Breast epithelium (tissue), 3 donors: ENCODE data around the gene SERPINB6.

Experiments used
- POLR2A ChIP-seq: fragments of 450-650 bp; IDR thresholded peaks from one replicate; pipeline ENCODE4 v1.6.1; 2016; ENCODE audit warnings: antibody characterized with exemption, mild to moderate bottlenecking, moderate library complexity
- POLR2AphosphoS5 ChIP-seq, 3 donors: sonication (generic); formaldehyde crosslinking; IDR thresholded peaks; one replicate each; pipeline ENCODE4 v1.6.1; 2017; ENCODE audit warnings: antibody characterized with exemption in 3 of 3
- TF ChIP-seq, protein P1 (sequence below), 3 donors: fragments of 450-650 bp; IDR thresholded peaks; one replicate each; pipeline ENCODE4 v1.5.1; 2016 to 2017; ENCODE audit warnings: antibody characterized with exemption in 3 of 3, mild to moderate bottlenecking in 3 of 3, moderate library complexity in 3 of 3

DNA sequence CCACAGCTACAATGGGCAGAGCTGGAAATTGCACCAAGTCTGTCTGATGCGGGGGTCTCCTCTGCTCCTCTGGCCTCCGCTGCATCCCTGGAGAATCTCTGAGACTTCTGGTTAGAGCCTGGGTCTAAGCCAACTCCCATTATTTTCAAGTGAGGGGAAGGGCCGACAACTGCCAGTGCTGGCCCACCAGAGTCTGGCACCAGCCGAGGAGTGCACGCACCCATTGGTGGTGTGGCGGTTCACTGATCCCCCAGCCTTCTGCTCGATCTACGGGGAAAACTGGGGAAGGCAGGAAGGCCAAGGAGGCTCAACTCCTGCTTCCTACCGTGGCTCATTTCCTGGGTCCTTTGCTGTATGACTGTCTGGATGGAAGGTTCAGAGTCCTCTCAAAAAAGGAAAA, 34.5 kb upstream of the SERPINB6 start:
- TF ChIP-seq POLR2A = no peak
- TF ChIP-seq, protein P1, sequence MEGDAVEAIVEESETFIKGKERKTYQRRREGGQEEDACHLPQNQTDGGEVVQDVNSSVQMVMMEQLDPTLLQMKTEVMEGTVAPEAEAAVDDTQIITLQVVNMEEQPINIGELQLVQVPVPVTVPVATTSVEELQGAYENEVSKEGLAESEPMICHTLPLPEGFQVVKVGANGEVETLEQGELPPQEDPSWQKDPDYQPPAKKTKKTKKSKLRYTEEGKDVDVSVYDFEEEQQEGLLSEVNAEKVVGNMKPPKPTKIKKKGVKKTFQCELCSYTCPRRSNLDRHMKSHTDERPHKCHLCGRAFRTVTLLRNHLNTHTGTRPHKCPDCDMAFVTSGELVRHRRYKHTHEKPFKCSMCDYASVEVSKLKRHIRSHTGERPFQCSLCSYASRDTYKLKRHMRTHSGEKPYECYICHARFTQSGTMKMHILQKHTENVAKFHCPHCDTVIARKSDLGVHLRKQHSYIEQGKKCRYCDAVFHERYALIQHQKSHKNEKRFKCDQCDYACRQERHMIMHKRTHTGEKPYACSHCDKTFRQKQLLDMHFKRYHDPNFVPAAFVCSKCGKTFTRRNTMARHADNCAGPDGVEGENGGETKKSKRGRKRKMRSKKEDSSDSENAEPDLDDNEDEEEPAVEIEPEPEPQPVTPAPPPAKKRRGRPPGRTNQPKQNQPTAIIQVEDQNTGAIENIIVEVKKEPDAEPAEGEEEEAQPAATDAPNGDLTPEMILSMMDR (IDR thresholded peaks at IDR 0.05) = no peak
- TF ChIP-seq POLR2AphosphoS5 (IDR thresholded peaks at IDR 0.05) = no peak
